Hepatocyte (in vitro differentiated cells): Measurements from ENCODE around the gene MTMR3. TPM values are rescaled to one million over a fixed set of nuclear protein-coding genes. Genes with fewer than 3 reads are reported as not detected.
A peak's percentile ranks its signal among the peaks of the same experiment; 100 is the strongest.

ENCODE experiments used
- DNase-seq: peaks from one replicate; pipeline ENCODE4 v3.0.0-alpha.2; 2016; ENCODE audit warnings: low spot score
- H2AFZ ChIP-seq: fragments of 200-600 bp; sonication (generic); 2 replicates; pipeline ENCODE4 v1.6.0; 2016; ENCODE audit warnings: antibody characterized with exemption, mild to moderate bottlenecking
- H3K27ac ChIP-seq: fragments of 200-600 bp; sonication (generic); 2 replicates; pipeline ENCODE4 v1.5.1; 2016; ENCODE audit warnings: mild to moderate bottlenecking
- H3K27me3 ChIP-seq: fragments of 200-600 bp; sonication (generic); 2 replicates; pipeline ENCODE4 v1.6.1; 2016
- H3K36me3 ChIP-seq: fragments of 200-600 bp; sonication (generic); replicated peaks from 2 replicates; pipeline ENCODE4 v1.5.1; 2016; ENCODE audit warnings: low read depth; ENCODE audit not compliant: insufficient read depth
- H3K4me1 ChIP-seq: fragments of 200-600 bp; sonication (generic); 2 replicates; pipeline ENCODE4 v1.5.1; 2016; ENCODE audit warnings: mild to moderate bottlenecking, moderate library complexity; ENCODE audit not compliant: insufficient read depth
- H3K4me2 ChIP-seq: fragments of 200-600 bp; sonication (generic); 2 replicates; pipeline ENCODE4 v1.6.0; 2016
- H3K4me3 ChIP-seq: fragments of 200-600 bp; sonication (generic); 2 replicates; pipeline ENCODE4 v1.5.1; 2016; ENCODE audit warnings: mild to moderate bottlenecking
- H3K79me2 ChIP-seq: fragments of 200-600 bp; sonication (generic); 2 replicates; pipeline ENCODE4 v1.6.0; 2017; ENCODE audit warnings: mild to moderate bottlenecking
- H3K9me2 ChIP-seq: fragments of 200-600 bp; sonication (generic); replicated peaks from 2 replicates; pipeline ENCODE4 v1.6.0; 2017; ENCODE audit warnings: mild to moderate bottlenecking; ENCODE audit not compliant: insufficient read depth
- H3K9me3 ChIP-seq: fragments of 200-600 bp; sonication (generic); 2 replicates; pipeline ENCODE4 v1.5.1; 2016; ENCODE audit warnings: low read depth, mild to moderate bottlenecking
- H4K20me1 ChIP-seq: fragments of 200-600 bp; sonication (generic); 2 replicates; pipeline ENCODE4 v1.6.0; 2016; ENCODE audit warnings: mild to moderate bottlenecking; ENCODE audit not compliant: insufficient read depth, poor library complexity, severe bottlenecking
- CTCF ChIP-seq: fragments of 200-600 bp; sonication (generic); IDR thresholded peaks from 2 replicates; pipeline ENCODE4 v1.5.1; 2016; ENCODE audit warnings: antibody characterized with exemption, mild to moderate bottlenecking; ENCODE audit not compliant: poor library complexity
- EZH2 ChIP-seq: fragments of 200-600 bp; sonication (generic); IDR thresholded peaks from 2 replicates; pipeline ENCODE4 v1.6.1; 2016; ENCODE audit warnings: antibody characterized with exemption, mild to moderate bottlenecking, borderline replicate concordance
- EZH2phosphoT487 ChIP-seq: fragments of 200-600 bp; sonication (generic); IDR thresholded peaks from one replicate; pipeline ENCODE4 v1.6.1; 2018; ENCODE audit warnings: antibody characterized with exemption, mild to moderate bottlenecking, low read depth, moderate library complexity; ENCODE audit not compliant: unreplicated experiment, severe bottlenecking
- WGBS: methylation state at CpG from one replicate; pipeline ENCODE4 v1.1.6; 2016; ENCODE audit warnings: low lambda C conversion rate; ENCODE audit errors: missing lambda C conversion rate; 5-methylcytosine and 5-hydroxymethylcytosine counted together
- polyA plus RNA-seq: library from polyadenylated mRNA; unstranded; fragments of >200 nt; fragmentation: Nextera tagmentation; extraction: Ambion mirVana; gene quantifications from 2 replicates; pipeline ENCODE4 v1.2.1, GENCODE V29; 2016
- total RNA-seq: library from RNA; depleted of rRNA; stranded (reverse); fragments of >200 nt; gene quantifications from 2 replicates; pipeline ENCODE4 v1.2.3, GENCODE V29; 2014

MTMR3 gene
- total and polyA plus RNA-seq, 2 experiments from 2014 or later, result 16.2 to 42.7 TPM

- 2% methylated on average over 45 of the region's 54 CpGs for WGBS
- Histone ChIP-seq H3K27ac (peak within 1 kb of the TSS; percentile 79), H3K36me3 (no peaks in the 10 kb centered on the region), H3K9me3 (no peaks in the 10 kb centered on the region), H3K9me2 (no peaks in the 10 kb centered on the region), H3K27me3 (no peaks in the 10 kb centered on the region), H3K4me1 (no peaks in the 10 kb centered on the region), H4K20me1 (no peaks in the 10 kb centered on the region), H3K4me3 (peak within 1 kb of the TSS; percentile 81), H3K79me2 (peaks cover 24% of the 10 kb centered on the region), H2AFZ (peak within 1 kb of the TSS; percentile 86), H3K4me2 (peak within 1 kb of the TSS; percentile 95)
- peak; percentile 100 for DNase-seq
- TF ChIP-seq EZH2phosphoT487, result no peak
- no peak for TF ChIP-seq EZH2
- no peak for TF ChIP-seq CTCF
Measured at GRCh38 chr22:29837741-29838598, 45.0 kb upstream of the MTMR3 start, which contains the start of gene ASCC2. Gene ASCC2 (minus strand): TSS chr22:29838274. CDS start chr22:29832325, 5,949 bp downstream.

GRCh38 chr22:29838599-29838956, 44.4 kb upstream of the MTMR3 start:
- H3K9me3 ChIP-seq, result no peaks in the 10 kb centered on the region
- 46% methylated on average over 5 of the region's 5 CpGs for WGBS
- no peaks in the 10 kb centered on the region for H3K9me2 ChIP-seq
- H3K27ac ChIP-seq, result peak overlapping the region; percentile 79
- H3K4me2 ChIP-seq, result peak overlapping the region; percentile 70
- H3K4me1 ChIP-seq, result no peaks in the 10 kb centered on the region
- TF ChIP-seq EZH2phosphoT487 (no peak), CTCF (no peak), EZH2 (no peak)
- no peak for DNase-seq
- H3K79me2 ChIP-seq, result peaks cover 24% of the 10 kb centered on the region
- no peaks in the 10 kb centered on the region for H3K27me3 ChIP-seq
- H3K4me3 ChIP-seq, result peak overlapping the region; percentile 23
- no peaks in the 10 kb centered on the region for H3K36me3 ChIP-seq
- H4K20me1 ChIP-seq, result no peaks in the 10 kb centered on the region
- H2AFZ ChIP-seq, result peak overlapping the region; percentile 86

DNA sequence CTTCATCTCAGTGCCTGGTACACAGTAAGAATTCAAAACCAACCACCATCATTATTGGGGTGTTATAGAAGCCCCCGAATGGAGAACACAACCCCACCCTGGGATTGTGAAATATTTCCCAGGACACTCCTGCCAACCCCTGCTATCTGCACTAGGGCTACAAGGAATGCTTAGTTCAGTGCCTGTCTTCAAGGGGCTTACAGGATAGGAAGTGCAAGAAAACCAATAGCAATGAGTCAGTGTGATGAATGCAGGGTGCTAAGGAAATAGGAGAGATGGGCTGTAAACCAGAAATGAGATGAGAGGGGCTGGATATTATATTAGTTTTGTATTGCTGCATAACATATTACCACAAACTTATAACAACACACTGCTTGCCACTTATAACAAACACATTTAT, 43.9 kb upstream of the MTMR3 start:
- Histone ChIP-seq H2AFZ (peak overlapping the region; percentile 86), H4K20me1 (no peaks in the 10 kb centered on the region), H3K4me2 (peak overlapping the region; percentile 70), H3K9me2 (no peaks in the 10 kb centered on the region), H3K4me1 (no peaks in the 10 kb centered on the region), H3K27me3 (no peaks in the 10 kb centered on the region), H3K27ac (peak overlapping the region; percentile 79), H3K9me3 (no peaks in the 10 kb centered on the region), H3K79me2 (peaks cover 24% of the 10 kb centered on the region), H3K4me3 (no peak overlapping the region), H3K36me3 (no peaks in the 10 kb centered on the region)
- 87% methylated on average over 1 of the region's 1 CpG for WGBS
- no peak for DNase-seq
- TF ChIP-seq CTCF, result no peak
- TF ChIP-seq EZH2, result no peak
- no peak for TF ChIP-seq EZH2phosphoT487
